ENCODE data around the gene DNAH17.

DNAH17 gene

DNA sequence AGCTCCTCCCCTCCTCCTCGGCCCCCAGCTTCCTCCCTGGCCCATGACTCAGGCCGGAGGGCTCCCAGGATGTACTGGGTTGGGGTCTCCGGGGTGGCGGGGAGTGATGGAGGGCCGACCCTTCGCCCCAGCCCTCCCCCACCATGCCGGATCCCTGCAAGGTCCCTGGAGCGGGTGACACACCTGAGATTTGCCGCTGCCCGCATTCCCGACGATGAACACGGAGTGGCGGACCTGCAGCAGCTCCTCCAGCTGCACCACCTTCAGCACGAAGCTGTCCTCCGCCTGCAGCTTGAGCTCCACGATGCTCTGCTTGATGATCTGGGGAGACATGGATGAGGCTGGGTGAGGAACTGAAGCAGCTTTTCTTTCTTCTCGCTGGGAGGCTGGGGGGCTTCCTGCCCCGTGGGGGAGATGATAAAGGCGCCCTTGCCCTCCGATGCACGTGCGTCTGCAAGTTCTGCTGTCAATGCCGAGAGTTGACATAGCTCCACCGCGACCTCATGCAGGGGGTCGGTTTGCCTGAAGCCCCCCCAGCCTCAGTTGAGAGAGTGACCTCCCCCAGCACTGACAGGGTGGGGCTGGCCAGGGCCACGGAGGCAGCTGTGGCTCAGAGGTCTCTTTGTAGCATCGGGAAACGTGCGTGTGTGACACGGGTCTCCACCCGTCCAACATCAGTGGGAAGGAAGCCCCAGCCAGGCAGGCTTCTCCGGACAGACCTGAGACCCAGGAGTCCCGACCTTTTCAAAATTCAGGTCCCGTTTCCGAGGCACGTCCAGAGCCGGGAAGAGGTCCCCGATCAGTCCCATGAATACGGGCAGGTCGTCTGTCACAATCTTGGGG, 83.1 kb downstream of the DNAH17 start:
- Histone ChIP-seq H3K9ac (no peak overlapping the region), H3K4me3 (ENCODE audit: low read depth, low read length) (no peak overlapping the region), H3K27me3 (ENCODE audit: control insufficient read depth, insufficient read depth, low read length) (no peaks in the 10 kb centered on the region), H3K4me1 (no peaks in the 10 kb centered on the region), H3K36me3 (ENCODE audit: control insufficient read depth, insufficient read depth, low read length) (no peaks in the 10 kb centered on the region), H3K9me3 (ENCODE audit: control insufficient read depth, low read length) (no peaks in the 10 kb centered on the region), H3K79me2 (no peaks in the 10 kb centered on the region), H2AFZ (no peak overlapping the region), H3K27ac (no peak overlapping the region), H3K4me2 (ENCODE audit: low read length) (no peak overlapping the region)
- no peak for TF ChIP-seq CTCF (IDR thresholded peaks at IDR 0.05)

- Histone ChIP-seq H3K27ac (no peak overlapping the region), H2AFZ (no peak overlapping the region), H3K9me3 (ENCODE audit: control insufficient read depth, low read length) (no peaks in the 10 kb centered on the region), H3K36me3 (ENCODE audit: control insufficient read depth, insufficient read depth, low read length) (no peaks in the 10 kb centered on the region), H3K4me1 (no peaks in the 10 kb centered on the region), H3K4me3 (ENCODE audit: low read depth, low read length) (no peak overlapping the region), H3K27me3 (ENCODE audit: control insufficient read depth, insufficient read depth, low read length) (no peaks in the 10 kb centered on the region), H3K4me2 (ENCODE audit: low read length) (no peak overlapping the region), H3K9ac (no peak overlapping the region), H3K79me2 (no peaks in the 10 kb centered on the region)
- no peak for TF ChIP-seq CTCF (IDR thresholded peaks at IDR 0.05)
Observed at GRCh38 chr17:78493450-78493849, 83.7 kb downstream of the DNAH17 start.

- Histone ChIP-seq H3K9me3 (ENCODE audit: control insufficient read depth, low read length) (no peaks in the 10 kb centered on the region), H3K36me3 (ENCODE audit: control insufficient read depth, insufficient read depth, low read length) (no peaks in the 10 kb centered on the region), H3K4me1 (no peaks in the 10 kb centered on the region), H3K27me3 (ENCODE audit: control insufficient read depth, insufficient read depth, low read length) (no peaks in the 10 kb centered on the region), H3K9ac (no peak overlapping the region), H2AFZ (no peak overlapping the region), H3K4me3 (ENCODE audit: low read depth, low read length) (no peak overlapping the region), H3K4me2 (ENCODE audit: low read length) (no peak overlapping the region), H3K79me2 (no peaks in the 10 kb centered on the region), H3K27ac (no peak overlapping the region)
- no peak for TF ChIP-seq CTCF (IDR thresholded peaks at IDR 0.05)
Observed at GRCh38 chr17:78492116-78492799, 84.9 kb downstream of the DNAH17 start.

- no peaks in the 10 kb centered on the region for H3K36me3 ChIP-seq (ENCODE audit: control insufficient read depth, insufficient read depth, low read length)
- H3K4me1 ChIP-seq, result no peaks in the 10 kb centered on the region
- H3K27me3 ChIP-seq (ENCODE audit: control insufficient read depth, insufficient read depth, low read length), result no peaks in the 10 kb centered on the region
- H3K4me2 ChIP-seq (ENCODE audit: low read length), result no peak overlapping the region
- no peak overlapping the region for H2AFZ ChIP-seq
- H3K9me3 ChIP-seq (ENCODE audit: control insufficient read depth, low read length), result no peaks in the 10 kb centered on the region
- no peak overlapping the region for H3K9ac ChIP-seq
- TF ChIP-seq CTCF (IDR thresholded peaks at IDR 0.05), result no peak
- no peaks in the 10 kb centered on the region for H3K79me2 ChIP-seq
- no peak overlapping the region for H3K4me3 ChIP-seq (ENCODE audit: low read depth, low read length)
- H3K27ac ChIP-seq, result no peak overlapping the region
Observed at GRCh38 chr17:78491236-78492115, 85.7 kb downstream of the DNAH17 start.
